Heart left ventricle (tissue), 13 donors: Measurements from ENCODE around the gene RBMS3.

Experiments used
- CTCF ChIP-seq, 12 donors: fragments of 200-600 bp; sonication (generic) in 4 of 12; IDR thresholded peaks; one replicate each; pipeline versions ENCODE4 v1.5.0 to v1.8.0; 2018 to 2022; ENCODE audit warnings: antibody characterized with exemption in 12 of 12, mild to moderate bottlenecking in 5 of 12
- POLR2A ChIP-seq, 2 donors: fragments of 450-650 bp; IDR thresholded peaks; one replicate each; pipeline ENCODE4 v1.6.1; 2017; ENCODE audit warnings: antibody characterized with exemption in 2 of 2, mild to moderate bottlenecking in 2 of 2, moderate library complexity in 2 of 2
- donor health status: ischemic (EF 13 %, LVEDD 7.1; RV severe dilation, severe dysfunction).
- donor health status: DM: no; HTN: yes; CAD: no.
- donor health status: DM: no; HTN: no; CAD: no.
- donor health status: ischemic (EF 25% LVEDD 6.9; RV normal size, moderate dysfunction).
- donor health status: ischemic (EF 25% LVEDD 5.7; RV mildly dilated, moderate dysfunction).
- donor health status: ischemic (EF 35%, LVEDD 5.7; RV mildly dilated, moderate dysfunction).
- donor health status: nonischemic (EF 11% LVEDD 7.7; RV severe dilation, severe dysfunction).
- donor health status: DM: yes; HTN: yes; CAD: no.
- donor health status: PGD.
- donor health status: ischemic (EF 29% LVEDD 5.4; RV normal size, mild dysfunction).
- donor health status: nonischemic (EF 23%, LVEDD 6.1; RV moderate dilation, normal function).

- TF ChIP-seq CTCF (IDR thresholded peaks at IDR 0.05): no peak
- TF ChIP-seq POLR2A (IDR thresholded peaks at IDR 0.05): no peak
These were observed 692.9 kb downstream of the RBMS3 start for GRCh38 chr3:29973763-29974162.
